22Rv1 (cell line): ENCODE results near the gene FAM237B.
"Not testable (repeated sequence)": the region's sequence is repeated elsewhere in the genome, so short reads cannot be mapped to it uniquely, and the experiment has no call there.

Experiments
- H3K27ac ChIP-seq: fragments of 450-650 bp; 2 replicates; pipeline ENCODE4 v1.5.1; 2017
- ZFX ChIP-seq: fragments of 450-650 bp; IDR thresholded peaks from 2 replicates; pipeline ENCODE4 v1.6.1; 2017; ENCODE audit warnings: antibody characterized with exemption, borderline replicate concordance
- TF ChIP-seq, protein P1 (sequence below): fragments of 450-650 bp; IDR thresholded peaks from 2 replicates; pipeline ENCODE4 v1.5.1; 2017; ENCODE audit warnings: mild to moderate bottlenecking

The FAM237B gene

DNA sequence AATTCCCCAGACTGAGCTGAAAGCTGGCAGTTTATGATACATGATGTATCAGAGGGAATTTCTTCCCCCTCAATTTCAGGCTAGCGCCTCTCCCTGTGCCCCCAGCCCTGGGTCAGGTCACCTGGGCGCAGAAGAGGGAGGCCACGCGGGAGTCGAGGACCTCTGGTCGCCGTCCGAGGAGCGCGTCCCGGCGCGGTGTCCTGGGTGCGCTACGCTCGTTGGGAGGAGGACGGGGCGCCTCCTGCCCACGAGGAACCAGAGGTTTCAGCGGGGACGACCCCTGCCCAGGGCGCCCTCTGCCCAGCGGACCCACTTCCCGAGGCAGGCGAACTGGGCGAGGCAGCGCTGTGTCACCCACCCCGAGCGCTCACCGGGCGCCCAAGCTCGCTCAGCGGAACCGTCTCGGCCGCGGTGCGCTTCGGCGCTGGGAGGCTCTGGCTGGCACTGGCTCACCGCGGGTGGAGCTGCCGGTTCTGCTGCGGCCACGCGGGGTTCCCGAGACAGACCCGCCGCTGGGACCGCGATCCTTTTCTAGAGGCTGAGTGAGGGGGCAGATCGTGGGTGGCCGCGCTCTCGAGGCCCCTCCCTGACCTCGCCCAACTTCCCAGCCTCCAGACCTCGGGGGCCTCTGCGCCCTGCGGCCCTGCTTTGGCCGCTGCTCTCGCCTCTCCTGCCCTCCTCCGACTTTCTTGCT, at the start of gene FAM237B:
Gene FAM237B, minus strand, starts transcription at position 504 of the 694 bp plus-strand sequence. CDS start 1,556 bp downstream, outside the sequence.
- TF ChIP-seq, protein P1, sequence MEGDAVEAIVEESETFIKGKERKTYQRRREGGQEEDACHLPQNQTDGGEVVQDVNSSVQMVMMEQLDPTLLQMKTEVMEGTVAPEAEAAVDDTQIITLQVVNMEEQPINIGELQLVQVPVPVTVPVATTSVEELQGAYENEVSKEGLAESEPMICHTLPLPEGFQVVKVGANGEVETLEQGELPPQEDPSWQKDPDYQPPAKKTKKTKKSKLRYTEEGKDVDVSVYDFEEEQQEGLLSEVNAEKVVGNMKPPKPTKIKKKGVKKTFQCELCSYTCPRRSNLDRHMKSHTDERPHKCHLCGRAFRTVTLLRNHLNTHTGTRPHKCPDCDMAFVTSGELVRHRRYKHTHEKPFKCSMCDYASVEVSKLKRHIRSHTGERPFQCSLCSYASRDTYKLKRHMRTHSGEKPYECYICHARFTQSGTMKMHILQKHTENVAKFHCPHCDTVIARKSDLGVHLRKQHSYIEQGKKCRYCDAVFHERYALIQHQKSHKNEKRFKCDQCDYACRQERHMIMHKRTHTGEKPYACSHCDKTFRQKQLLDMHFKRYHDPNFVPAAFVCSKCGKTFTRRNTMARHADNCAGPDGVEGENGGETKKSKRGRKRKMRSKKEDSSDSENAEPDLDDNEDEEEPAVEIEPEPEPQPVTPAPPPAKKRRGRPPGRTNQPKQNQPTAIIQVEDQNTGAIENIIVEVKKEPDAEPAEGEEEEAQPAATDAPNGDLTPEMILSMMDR, result no peak
- no peak for TF ChIP-seq ZFX
- H3K27ac ChIP-seq, result no peak within 1 kb of the TSS

DNA sequence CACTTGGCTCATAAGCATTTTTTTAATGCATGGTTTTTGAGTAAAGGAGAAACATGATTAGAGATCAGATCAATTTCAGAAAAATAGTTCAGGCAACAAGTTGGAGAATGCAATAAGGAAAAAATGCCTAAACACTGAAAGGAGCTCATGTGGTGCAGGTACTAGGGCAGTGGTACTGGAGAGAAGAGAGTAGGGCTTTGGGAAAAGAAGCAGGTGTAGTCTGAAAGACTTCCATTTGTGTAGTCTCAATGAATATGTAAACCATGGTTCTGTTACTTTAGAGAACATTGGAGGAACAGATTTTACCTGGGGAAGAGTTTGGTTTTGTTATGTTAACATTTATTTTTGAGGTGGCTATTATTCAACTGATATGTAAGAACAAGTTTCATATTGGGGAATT, 30.9 kb upstream of the FAM237B start:
- no peak overlapping the region for H3K27ac ChIP-seq
- no peak for TF ChIP-seq ZFX
- TF ChIP-seq, protein P1, result no peak

DNA sequence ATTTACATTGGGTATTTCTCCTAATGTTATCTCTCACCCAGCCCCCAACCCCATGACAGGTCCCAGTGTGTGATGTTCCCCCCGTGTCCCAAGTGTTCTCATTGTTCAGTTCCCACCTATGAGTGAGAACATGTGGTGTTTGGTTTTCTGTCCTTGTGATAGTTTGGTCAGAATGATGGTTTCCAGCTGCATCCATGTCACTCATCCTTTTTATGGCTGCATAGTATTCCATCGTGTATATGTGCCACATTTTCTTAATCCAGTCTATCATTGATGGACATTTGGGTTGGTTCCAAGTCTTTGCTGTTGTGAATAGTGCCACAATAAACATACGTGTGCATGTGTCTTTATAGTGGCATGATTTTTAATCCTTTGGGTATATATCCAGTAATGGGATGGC, 28.9 kb upstream of the FAM237B start:
- H3K27ac ChIP-seq, result not testable (repeated sequence)

DNA sequence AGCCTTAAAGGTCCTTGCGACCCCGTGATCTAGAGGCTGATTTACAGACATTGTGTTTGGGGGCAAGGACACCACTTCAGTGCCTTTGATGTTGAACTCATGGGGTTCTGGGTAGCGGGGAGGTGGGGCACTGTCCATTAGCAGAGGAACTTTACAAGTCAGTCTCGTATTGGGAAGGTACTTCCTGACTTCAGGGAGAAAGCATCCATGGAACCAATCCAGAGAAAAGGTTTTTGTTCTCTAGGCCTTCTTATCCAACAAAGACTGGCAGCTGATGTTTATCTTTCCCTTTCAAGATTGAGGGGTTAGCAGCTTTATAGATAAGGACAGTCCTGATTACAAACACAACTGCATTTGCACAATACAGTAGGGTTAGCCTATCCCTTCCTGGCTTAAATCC, 28.2 kb upstream of the FAM237B start:
- H3K27ac ChIP-seq, result no peak overlapping the region
- TF ChIP-seq, protein P1, result no peak
- no peak for TF ChIP-seq ZFX

DNA sequence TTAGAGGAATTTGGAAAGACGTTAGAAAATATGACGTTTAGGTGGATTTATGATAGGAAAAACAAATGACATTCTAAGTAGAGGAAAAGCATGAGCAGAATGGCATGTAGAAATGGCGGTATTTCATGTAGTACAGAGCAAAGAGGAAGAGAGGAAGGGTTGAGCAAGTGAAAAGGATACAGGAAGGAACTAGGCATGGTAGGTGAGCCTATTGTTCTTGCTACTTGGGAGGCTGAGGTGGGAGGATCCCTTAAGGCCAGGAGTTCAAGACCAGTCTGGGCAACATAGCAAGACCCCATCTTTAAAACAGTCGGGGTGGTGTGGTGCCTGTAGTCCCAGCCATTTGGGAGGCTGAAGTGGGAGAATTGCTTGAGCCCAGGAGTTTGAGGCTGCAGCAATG, 26.7 kb upstream of the FAM237B start:
- H3K27ac ChIP-seq, result no peak overlapping the region; the same call in 1 of the 2 replicates

DNA sequence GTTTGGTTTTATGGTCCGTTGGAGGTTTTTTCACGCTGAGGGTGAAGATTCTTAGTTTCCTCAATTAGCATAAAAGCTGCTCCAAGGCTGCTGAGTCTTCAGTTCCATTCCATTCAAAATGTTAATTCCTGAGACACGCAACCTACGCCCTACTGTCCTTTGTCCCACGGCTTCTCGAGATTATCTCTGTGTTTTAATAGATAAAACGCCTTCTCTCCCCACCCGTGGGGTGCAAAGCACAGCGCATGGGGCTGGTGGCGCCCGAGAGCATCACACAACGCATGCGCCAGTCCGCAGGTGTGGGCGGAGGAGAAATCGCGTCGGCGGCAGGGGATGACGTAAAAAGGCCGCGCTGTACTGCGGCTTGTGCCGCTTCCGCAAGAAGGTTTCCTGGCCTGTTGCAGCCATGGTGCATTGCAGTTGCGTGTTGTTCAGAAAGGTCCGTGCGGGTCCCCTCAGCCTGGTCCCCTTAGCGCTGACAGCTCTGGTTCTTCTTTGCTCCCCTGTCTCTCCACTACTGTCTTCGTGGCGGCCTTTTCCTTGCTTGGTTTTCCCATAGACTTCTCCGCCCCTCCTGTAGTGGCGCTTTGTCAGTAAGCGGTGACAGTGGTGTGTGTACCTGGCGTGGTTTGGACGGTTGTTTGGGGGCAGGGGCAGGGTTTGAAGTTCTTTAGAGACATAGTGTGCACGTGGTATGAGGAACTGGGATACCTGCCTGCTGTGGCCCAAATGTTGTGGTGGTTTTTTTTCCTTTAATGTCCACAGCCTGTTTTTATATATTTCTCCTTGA, 25.4 kb upstream of the FAM237B start, which contains the start of gene GTPBP10:
Gene GTPBP10, plus strand, starts transcription at position 381 of the 790 bp plus-strand sequence. Its CDS starts 26 bp downstream, at position 407.
- TF ChIP-seq, protein P1, result peak; percentile 94
- no peak for TF ChIP-seq ZFX

More for the DNA sequence above, 26.7 kb upstream of the FAM237B start:
- TF ChIP-seq, protein P1, result no peak
- TF ChIP-seq ZFX, result no peak

DNA sequence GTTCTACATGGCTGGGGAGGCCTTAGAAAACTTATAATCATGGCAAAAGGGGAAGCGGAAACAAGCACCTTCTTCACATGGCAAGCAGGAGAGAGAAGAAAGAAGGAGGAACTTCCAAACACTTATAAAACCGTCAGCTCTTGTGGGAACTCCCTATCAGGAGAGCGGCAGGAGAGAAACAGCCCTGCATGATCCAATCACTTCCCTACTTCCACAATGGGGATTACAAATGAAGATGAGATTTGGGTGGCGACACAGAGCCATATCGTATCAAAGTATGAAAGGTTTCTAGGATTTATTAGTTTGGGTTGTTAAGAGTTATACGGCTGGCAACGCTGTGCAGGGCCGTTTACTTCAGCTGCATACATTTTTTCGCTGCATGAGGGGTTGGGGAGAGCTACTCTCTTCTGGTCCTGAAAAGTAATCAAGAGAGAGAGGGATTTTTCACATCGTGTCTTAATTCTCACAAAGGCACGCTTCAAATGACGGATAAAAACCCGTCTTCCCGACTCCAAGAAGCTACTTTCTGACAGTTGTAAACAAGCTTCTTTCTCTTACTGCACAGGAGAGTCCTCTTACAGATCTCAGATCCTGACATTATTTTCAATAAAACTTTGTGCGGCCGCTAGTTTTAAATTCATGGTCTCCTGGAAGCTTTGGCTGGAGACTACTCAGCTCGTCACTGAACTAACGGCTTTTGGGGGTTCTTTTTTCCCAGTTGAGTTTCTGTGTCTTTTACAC, 24.7 kb upstream of the FAM237B start:
- peak overlapping the region; percentile 83 for H3K27ac ChIP-seq
- TF ChIP-seq ZFX, result no peak
- TF ChIP-seq, protein P1, result no peak

More for the DNA sequence above, 25.4 kb upstream of the FAM237B start, which contains the start of gene GTPBP10:
- H3K27ac ChIP-seq, result peak within 1 kb of the TSS; percentile 83
